ENCODE results near the gene GADL1. TPM values are rescaled to one million over a fixed set of nuclear protein-coding genes. Genes with fewer than 3 reads are reported as not detected.

The GADL1 gene
- polyA plus RNA-seq, 1 donor (not counting 4 experiments of a cell fraction or from before 2014, with no cell fraction given), result not detected

- Histone ChIP-seq H3K4me2 (ENCODE audit: control insufficient read depth, extremely low read depth, insufficient read depth, low read depth, low read length) (no peak overlapping the region), H3K9ac (ENCODE audit: control insufficient read depth, extremely low read depth, insufficient read depth, low read length) (no peak overlapping the region), H3K4me1 (ENCODE audit: control insufficient read depth, extremely low read depth, insufficient read depth, low read length) (no peaks in the 10 kb centered on the region), H3K9me3 (ENCODE audit: control insufficient read depth, low read depth, low read length) (no peaks in the 10 kb centered on the region), H3K27ac (ENCODE audit: control insufficient read depth, insufficient read depth, low read length) (no peak overlapping the region), H2AFZ (ENCODE audit: control insufficient read depth, low read length) (no peak overlapping the region), H3K27me3 (ENCODE audit: control insufficient read depth, extremely low read depth, insufficient read depth, low read length) (no peaks in the 10 kb centered on the region), H4K20me1 (ENCODE audit: control insufficient read depth, extremely low read depth, insufficient read depth, low read length) (no peaks in the 10 kb centered on the region), H3K36me3 (ENCODE audit: control insufficient read depth in 2 of 2, extremely low read depth in 1 of 2, insufficient read depth in 2 of 2, low read length in 2 of 2) (no peaks in the 10 kb centered on the region), H3K79me2 (ENCODE audit: control insufficient read depth, insufficient read depth, low read length) (no peaks in the 10 kb centered on the region), H3K4me3 (ENCODE audit: control insufficient read depth in 2 of 3, extremely low read depth in 1 of 3, insufficient read depth in 2 of 3, low read depth in 1 of 3, low read length in 3 of 3) (no peak overlapping the region), H3K9me1 (ENCODE audit: control insufficient read depth, extremely low read depth, insufficient read depth, low read length) (peaks cover 2% of the 10 kb centered on the region)
- dilution Hi-C loops (cut with MboI; ENCODE audit: extremely low pct_ligation_motif_present, low sequenced_read_pairs), result no loop called here
- DNase-seq (ENCODE audit: low read depth, low spot score), result no peak
- TF ChIP-seq CTCF (optimal IDR thresholded peaks at IDR 0.05 in 1 of 3, IDR thresholded peaks at IDR 0.05 in 1 of 3, conservative IDR thresholded peaks at IDR 0.05 in 1 of 3; ENCODE audit: extremely low read depth in 1 of 3, insufficient read depth in 2 of 3, low read length in 3 of 3) (no peak), EZH2 (IDR thresholded peaks at IDR 0.05; ENCODE audit: low read length) (no peak)
- FAIRE-seq, result no peak
Observed at GRCh38 chr3:30733209-30733608, 161.3 kb downstream of the GADL1 start.

- H2AFZ ChIP-seq (ENCODE audit: control insufficient read depth, low read length), result no peak overlapping the region
- H3K4me1 ChIP-seq (ENCODE audit: control insufficient read depth, extremely low read depth, insufficient read depth, low read length), result no peaks in the 10 kb centered on the region
- no peaks in the 10 kb centered on the region for H3K9me3 ChIP-seq (ENCODE audit: control insufficient read depth, low read depth, low read length)
- no peak overlapping the region for H3K4me3 ChIP-seq (ENCODE audit: control insufficient read depth in 2 of 3, extremely low read depth in 1 of 3, insufficient read depth in 2 of 3, low read depth in 1 of 3, low read length in 3 of 3)
- H3K4me2 ChIP-seq (ENCODE audit: control insufficient read depth, extremely low read depth, insufficient read depth, low read depth, low read length), result no peak overlapping the region
- H3K27ac ChIP-seq (ENCODE audit: control insufficient read depth, insufficient read depth, low read length), result no peak overlapping the region
- dilution Hi-C loops (cut with MboI; ENCODE audit: extremely low pct_ligation_motif_present, low sequenced_read_pairs), result no loop called here
- no peak for FAIRE-seq
- no peak for DNase-seq (ENCODE audit: low read depth, low spot score)
- TF ChIP-seq CTCF (optimal IDR thresholded peaks at IDR 0.05 in 1 of 3, IDR thresholded peaks at IDR 0.05 in 1 of 3, conservative IDR thresholded peaks at IDR 0.05 in 1 of 3; ENCODE audit: extremely low read depth in 1 of 3, insufficient read depth in 2 of 3, low read length in 3 of 3) (no peak), EZH2 (IDR thresholded peaks at IDR 0.05; ENCODE audit: low read length) (no peak)
- H3K79me2 ChIP-seq (ENCODE audit: control insufficient read depth, insufficient read depth, low read length), result no peaks in the 10 kb centered on the region
- no peaks in the 10 kb centered on the region for H3K36me3 ChIP-seq (ENCODE audit: control insufficient read depth in 2 of 2, extremely low read depth in 1 of 2, insufficient read depth in 2 of 2, low read length in 2 of 2)
- peaks cover 2% of the 10 kb centered on the region for H3K9me1 ChIP-seq (ENCODE audit: control insufficient read depth, extremely low read depth, insufficient read depth, low read length)
- no peaks in the 10 kb centered on the region for H3K27me3 ChIP-seq (ENCODE audit: control insufficient read depth, extremely low read depth, insufficient read depth, low read length)
- no peak overlapping the region for H3K9ac ChIP-seq (ENCODE audit: control insufficient read depth, extremely low read depth, insufficient read depth, low read length)
- no peaks in the 10 kb centered on the region for H4K20me1 ChIP-seq (ENCODE audit: control insufficient read depth, extremely low read depth, insufficient read depth, low read length)
Observed at GRCh38 chr3:30730967-30731366, 163.5 kb downstream of the GADL1 start.
